NOMO-1 (cell line): ENCODE results near the gene OMA1.

ENCODE experiments used
- DNase-seq, 2 experiments: peaks; one replicate each; lab custom pipeline; 2025; ENCODE audit not compliant: unreplicated experiment in 2 of 2; lab: John Stamatoyannopoulos, UW

OMA1 gene

GRCh38 chr1:58434607-58435006, 111.9 kb downstream of the OMA1 start:
- no peak for DNase-seq

GRCh38 chr1:58434181-58434580, 112.3 kb downstream of the OMA1 start:
- DNase-seq, result no peak

- no peak for DNase-seq
Observed at GRCh38 chr1:58432851-58433668, 113.5 kb downstream of the OMA1 start.

GRCh38 chr1:58431901-58432620, 114.5 kb downstream of the OMA1 start:
- DNase-seq, result no peak
